GM12874 (cell line): Measurements from ENCODE around the gene VWA7.

Experiments
- CTCF ChIP-seq: IDR thresholded peaks from 2 replicates; pipeline ENCODE4 v1.5.1; 2011; ENCODE audit warnings: low read depth, mild to moderate bottlenecking, control low read depth, low read length, moderate library complexity; ENCODE audit not compliant: insufficient read depth

VWA7 gene

GRCh38 chr6:31750411-31751022 is 26.6 kb downstream of the VWA7 start:
- no peak for TF ChIP-seq CTCF

DNA sequence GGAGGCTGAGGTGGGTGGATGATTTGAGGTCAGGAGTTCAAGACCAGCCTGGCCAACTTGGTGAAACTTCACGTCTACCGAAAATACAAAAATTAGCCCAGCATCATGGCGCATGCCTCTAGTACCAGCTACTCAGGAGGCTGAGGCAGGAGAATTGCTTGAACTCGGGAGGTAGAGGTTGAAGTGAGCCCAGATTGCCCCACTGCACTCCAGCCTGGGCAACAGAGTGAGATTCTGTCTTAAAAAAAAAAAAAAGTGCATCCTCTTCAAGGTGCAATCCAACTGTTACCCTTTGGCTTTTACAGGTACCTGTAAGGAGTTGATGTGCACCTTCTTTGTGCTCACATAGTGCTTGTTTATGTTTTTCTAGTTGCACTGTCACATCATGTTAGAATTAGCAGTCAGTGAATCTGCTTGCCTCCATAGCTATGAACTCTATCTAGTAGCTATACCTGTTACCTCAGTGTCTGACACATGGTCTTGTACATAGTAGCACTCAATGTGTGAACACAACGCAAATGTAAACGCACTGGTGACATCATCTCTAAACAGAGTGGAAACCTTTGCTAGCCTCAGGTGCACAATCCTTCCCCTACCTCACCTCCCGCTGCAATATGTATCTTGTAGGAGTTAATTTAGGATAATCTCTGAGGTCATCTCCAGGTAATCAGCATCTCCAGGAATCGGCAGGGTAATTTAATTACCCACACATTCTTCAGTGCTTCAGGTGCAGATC is 27.7 kb downstream of the VWA7 start:
- TF ChIP-seq CTCF = no peak

- TF ChIP-seq CTCF = no peak
Observed at GRCh38 chr6:31744422-31744821, 32.7 kb downstream of the VWA7 start.

DNA sequence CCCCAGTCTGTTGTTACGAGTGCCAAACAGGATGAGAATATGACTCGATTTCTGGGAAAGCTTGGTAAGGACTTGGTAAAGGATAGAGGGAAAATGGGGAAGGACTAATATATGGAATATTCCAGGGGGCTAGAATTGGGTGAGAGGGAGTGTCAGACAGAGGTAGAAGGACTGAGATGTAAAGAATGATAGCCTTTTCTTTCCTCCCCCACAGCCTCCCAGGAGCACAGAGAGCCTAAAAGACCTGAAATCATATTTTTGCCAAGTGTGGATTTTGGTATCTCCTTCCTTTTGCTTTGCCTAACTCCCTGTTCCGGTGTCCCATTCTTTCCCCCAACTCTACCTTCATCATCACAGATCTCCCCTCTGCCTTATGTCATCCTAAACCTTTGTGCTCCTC is 34.2 kb downstream of the VWA7 start:
- TF ChIP-seq CTCF = no peak

DNA sequence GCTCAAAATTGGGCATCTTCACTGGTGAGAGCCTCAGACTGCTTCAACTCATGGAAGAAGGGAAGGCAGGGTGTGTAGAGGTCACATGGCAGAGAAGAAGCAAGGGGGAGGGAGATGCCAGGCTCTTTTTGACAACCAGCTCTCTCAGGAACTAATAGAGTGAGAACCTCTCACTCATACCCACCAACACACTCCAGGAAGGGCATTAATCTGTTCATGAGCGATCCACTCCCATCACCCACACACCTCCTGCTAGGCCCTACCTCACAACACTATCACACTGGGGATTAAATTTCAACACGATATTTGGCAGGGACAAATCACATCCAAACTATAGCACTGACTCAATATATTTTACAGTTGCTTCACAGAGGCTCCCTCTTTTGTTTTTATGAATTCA is 35.3 kb downstream of the VWA7 start:
- TF ChIP-seq CTCF = no peak

DNA sequence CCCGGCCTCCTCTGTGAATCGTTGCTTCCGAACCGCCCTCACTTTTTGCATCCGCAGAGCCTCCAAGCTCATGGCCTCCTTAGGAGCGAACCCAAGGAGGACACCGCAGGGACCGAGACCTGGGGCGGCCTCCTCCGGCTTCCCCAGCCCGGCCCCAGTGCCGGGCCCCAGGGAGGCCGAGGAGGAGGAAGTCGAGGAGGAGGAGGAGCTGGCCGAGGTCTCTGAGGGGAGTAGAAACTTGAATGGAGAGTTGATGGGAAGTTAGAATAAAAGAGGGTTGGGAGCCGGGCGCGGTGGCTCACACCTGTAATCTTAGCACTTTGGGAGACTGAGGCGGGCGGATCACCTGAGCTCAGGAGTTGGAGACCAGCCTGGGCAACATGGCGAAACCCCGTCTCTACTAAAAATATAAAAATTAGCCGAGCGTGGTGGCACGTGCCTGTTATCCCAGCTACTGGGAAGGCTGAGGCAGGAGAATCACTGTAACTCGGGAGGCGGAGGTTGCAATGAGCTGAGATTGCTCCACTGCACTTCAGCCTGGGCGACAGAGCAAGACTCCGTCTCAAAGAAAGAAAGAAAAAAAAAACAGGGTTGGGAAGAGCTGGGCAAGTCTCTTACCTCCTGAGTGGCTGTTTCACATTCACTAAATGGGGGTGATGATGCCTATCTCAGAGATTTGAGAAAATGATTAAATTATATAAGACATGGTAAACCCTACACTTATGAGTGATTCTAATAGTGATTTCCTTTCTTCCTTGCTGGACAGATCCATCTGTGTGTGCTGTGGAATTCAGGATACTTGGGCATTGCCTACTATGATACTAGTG is 36.5 kb downstream of the VWA7 start:
- TF ChIP-seq CTCF = no peak

GRCh38 chr6:31739639-31740396 is 37.3 kb downstream of the VWA7 start, which contains the start of gene MSH5:
MSH5 (plus strand) TSS chr6:31740005; CDS start chr6:31740467, 462 bp downstream.
- no peak for TF ChIP-seq CTCF
